GM19372 (cell line): ENCODE results near the gene SGTB.
A peak's percentile ranks its signal among the peaks of the same experiment; 100 is the strongest.
"Not testable (repeated sequence)": the region's sequence is repeated elsewhere in the genome, so short reads cannot be mapped to it uniquely, and the experiment has no call there.

Source experiments
- ATAC-seq: cut with Tn5 transposase; IDR thresholded peaks from one replicate; pipeline ENCODE4 v1.9.1; 2021; ENCODE audit warnings: mild to moderate bottlenecking, low read depth, moderate library complexity; ENCODE audit not compliant: unreplicated experiment

SGTB gene

DNA sequence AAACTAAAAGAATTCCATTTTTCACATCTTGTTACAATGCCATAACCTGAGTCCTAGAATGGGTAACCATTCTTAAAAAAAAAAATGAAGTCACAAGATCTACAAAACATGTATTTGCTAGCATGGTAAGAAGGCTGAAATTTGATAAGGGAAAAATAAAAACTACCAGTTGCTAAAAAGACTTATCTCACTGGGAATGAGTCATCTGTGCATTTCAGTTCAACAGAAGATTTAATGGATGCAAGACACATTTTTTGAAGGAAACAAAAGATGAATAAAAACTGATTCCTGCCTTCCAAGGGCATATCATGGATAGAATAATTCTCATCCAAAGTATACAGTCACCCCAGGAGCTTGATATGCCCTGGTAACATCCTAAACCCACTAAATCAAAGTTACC is 47.2 kb downstream of the SGTB start:
- ATAC-seq, result no peak

DNA sequence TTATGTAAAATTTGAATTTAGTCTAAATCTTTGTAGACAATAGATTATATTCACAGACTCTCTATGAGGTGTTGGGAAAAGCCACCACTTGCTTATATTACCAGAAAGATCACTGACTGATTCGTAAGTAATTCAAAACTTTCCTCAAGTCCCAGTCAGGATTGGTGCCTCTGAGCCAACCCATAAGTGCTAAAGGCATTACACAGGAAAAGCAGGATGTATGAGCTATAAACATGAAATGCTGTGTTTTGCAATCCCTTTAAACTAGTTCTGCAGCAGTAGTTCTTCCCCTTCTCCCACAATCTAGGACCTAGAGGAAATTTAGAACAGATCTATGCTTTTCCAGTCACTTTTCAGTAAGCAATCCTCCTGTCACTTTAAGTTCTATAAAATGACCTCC is 49.1 kb downstream of the SGTB start:
- no peak for ATAC-seq

GRCh38 chr5:65668696-65669095 is 53.2 kb downstream of the SGTB start:
- no peak for ATAC-seq

DNA sequence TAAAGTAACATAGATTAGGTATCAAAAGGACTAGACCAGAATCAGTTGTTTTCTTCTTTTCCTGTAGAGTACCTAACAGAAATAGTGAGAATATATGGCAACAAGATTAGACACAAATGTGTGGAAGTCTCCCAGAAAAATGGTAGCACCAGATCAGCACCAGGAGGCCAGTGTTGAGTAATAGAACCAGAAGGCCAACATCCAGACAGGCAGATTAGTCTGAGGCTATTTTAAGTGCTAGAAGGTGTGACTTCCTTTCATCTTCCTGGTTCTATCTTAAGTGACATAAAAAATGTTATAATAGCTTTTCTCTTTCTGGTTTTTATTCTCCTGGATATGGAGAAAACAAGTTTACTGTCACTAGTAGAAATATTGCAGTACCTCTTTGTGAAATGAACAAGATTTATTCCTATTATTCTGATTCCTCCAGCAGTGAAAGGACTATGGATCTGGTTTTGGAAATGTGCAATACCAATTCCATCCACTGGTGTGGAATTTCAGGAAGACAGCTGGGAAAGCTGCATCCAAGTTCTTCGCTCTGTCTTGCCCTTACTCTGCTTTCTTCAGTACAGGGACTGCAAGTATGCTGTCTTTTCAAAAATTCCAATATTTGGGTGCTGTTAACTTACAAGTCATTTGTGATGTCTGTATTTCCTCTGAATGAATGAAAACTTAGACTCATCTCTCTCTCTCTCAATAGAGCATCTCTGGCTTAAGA is 57.9 kb downstream of the SGTB start:
- no peak for ATAC-seq

DNA sequence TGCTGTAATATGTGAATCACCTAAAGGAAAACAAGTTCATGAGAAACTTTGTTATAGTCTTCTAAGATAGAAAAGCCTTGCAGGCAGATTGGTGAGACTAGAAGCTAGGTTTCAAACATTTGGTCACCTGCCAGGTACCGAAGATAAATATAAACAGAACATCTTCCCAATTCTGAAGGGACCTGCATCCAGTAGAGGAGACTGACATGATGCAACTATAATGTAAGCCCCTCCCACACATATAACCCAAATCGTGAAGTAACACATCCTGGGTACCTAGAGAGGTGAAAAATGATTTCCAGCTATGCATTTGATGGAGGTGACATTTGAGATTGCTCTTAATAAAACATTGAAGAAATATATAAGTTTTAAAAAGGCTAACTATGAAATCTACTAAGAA is 67.2 kb downstream of the SGTB start:
- ATAC-seq, result no peak

DNA sequence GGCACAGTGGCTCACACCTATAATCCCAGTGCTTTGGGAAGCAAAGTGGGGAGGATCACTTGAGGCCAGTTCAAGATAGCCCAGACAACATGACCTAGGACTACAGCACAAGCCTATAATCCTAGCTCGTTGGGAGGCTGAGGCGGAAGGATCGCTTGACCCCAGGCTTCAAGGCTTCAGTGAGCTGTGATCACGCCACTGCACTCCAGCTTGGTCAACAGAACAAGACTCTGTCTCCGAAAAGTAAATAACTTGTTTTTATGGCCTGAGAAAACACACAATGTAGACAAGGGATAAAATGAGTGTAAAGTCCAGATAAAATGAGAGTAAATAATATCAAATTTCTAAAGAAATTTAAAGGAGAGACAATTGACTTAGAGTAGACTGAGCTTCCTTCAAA is 70.8 kb downstream of the SGTB start:
- ATAC-seq, result no peak

DNA sequence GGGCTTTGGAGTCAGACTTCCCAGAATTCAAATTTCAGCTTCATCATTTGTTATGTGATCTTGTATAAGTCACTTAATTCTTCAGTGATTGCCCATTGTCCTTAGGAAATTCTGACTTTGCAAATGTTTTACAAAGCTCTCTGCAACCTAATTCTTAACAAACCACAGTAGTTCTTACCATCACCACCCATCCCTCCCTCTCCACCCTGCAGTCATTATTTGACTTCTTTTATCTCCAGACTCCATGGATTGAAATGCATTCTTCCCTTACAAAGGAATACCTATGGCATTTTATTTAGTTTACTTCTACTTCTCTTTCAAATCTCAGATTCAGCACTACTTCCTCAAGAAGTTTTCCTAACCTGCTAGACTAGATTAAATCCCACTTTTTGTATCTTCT is 74.0 kb downstream of the SGTB start:
- no peak for ATAC-seq

DNA sequence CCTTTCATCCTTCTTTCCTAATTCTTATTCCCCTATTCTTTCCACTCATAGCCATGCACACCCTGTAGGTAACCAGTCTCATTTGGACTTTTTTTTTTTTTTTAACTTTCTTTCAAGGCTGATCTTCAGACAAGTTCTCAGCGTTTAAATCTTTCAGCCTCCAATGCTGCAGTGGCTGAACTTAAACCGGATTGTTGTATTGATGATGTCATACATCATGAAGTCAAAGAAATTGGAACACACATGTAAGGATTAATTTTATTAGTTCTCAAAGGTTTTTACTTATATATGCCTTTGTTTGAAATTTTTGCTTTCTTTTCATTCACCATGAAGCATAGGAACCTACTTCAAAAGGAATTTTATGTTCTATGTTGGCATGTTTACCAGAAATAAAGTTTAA is 75.0 kb downstream of the SGTB start:
- ATAC-seq, result no peak

- ATAC-seq, result no peak
These were observed 81.7 kb downstream of the SGTB start for GRCh38 chr5:65640240-65640639.

DNA sequence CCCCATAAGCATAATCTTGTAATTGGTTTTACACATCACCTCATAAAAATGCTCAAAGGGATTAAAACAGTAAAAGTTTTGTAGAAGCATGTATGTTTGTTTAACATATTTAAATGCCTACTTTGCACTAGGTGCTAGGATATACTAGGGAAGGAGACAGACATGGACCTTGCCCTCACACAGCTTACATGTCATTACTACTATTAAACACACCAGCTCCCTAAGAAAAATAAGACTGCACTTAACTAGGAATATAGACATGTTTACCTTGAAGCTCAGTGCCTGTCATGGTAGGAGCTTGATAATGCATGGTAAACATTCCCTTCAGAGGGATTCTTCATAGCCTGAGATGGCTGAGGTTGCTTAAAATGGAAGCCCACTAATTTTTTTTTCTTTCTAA is 90.9 kb downstream of the SGTB start:
- no peak for ATAC-seq

DNA sequence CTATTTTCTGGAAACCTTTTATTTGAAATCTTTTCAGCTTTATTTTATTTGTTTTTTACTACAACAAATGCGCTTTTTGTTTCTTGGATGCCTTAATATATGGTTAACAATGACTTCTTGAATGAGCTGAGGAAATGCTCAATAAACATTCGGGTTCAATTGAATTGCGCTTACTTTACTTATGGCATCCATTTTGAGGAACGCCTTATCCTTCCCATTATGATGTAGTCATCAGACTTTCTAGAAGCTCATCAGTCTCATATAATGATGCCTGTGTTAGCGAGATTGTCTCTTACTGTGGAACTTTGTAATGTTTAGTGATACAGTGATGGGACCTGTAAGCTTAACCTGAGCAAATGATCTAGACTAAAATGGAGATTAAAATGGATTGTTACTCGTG is 96.2 kb downstream of the SGTB start:
- ATAC-seq, result no peak

- ATAC-seq, result peak; percentile 66
These were observed 97.0 kb downstream of the SGTB start, which contains the start of the genes SHLD3 and TRAPPC13 for GRCh38 chr5:65624571-65625555. SHLD3 (plus strand) TSS chr5:65625027; CDS start chr5:65629588, 4,561 bp downstream. TRAPPC13 (plus strand) TSS chr5:65625027; CDS start chr5:65625061, 34 bp downstream.

- ATAC-seq, result peak; percentile 92
These were observed 97.8 kb downstream of the SGTB start, which contains the start of gene TRIM23 for GRCh38 chr5:65624025-65624570. TRIM23 (minus strand) TSS chr5:65624333; CDS start chr5:65624274, 59 bp downstream.

DNA sequence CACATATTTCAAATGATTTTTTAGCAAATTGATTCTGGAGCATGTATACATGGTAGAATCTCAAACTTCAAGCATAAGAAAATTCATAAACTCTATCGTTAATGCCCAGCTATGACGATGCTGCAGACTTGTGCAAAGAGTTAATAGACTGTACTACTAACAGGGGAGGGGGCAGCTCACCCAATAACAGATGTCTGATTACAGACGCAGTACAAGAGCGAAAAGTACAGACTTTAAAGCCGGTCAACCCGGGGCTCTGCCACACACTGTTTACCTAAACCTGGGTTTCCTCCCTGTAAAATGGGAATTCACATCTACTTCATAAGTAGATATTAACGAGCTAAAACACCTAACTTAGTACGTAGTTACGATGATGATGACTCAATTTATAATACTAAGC is 98.4 kb downstream of the SGTB start:
- no peak for ATAC-seq

- ATAC-seq, result not testable (repeated sequence)
These were observed 99.9 kb downstream of the SGTB start for GRCh38 chr5:65621961-65622360.

DNA sequence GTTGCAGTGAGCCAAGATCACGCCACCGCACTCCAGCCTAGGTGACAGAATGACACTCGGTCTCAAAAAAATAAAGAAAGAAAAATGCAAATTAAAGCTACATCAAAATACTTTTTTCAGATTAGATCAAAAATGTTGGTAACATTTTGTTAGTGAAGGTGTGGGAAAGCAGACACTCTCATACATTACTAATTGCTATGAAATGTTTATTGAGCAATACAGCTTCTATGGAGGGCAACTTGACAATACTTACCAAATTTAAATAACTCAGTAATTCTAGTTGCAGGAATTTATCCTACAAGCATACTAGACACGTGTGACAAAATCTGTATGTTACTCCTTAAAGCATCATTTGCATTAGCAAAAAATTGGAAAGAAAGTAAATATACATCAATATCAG is 101.9 kb downstream of the SGTB start:
- ATAC-seq, result no peak
